ENCODE data around the gene SLC25A2.
A peak's percentile ranks its signal among the peaks of the same experiment; 100 is the strongest.
"Not testable (repeated sequence)": the region's sequence is repeated elsewhere in the genome, so short reads cannot be mapped to it uniquely, and the experiment has no call there.

Gene SLC25A2

DNA sequence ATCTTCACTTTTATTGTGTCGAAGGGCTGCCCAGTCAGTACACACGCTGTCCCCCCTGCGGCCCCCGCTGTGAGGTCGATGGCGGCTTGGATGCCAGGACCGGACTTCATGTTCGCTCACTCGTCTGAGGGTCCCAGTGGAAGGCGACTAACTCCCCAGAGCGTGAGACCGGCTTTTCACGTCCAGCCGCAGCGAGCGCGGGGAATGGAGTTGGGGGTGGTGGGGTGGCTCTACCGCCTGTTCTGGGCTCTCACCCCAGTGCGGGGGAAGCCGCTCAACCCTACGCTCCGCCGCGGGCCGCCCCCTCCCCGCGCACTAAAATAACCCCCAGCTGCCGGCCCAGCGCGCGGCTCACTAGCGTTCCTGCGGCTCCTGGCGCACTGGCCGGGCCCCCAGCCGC is at the start of gene SLC25A2:
SLC25A2 (minus strand) TSS at position 294 of the 400 bp plus-strand sequence; CDS start at position 110, 184 bp downstream.
- no peak for DNase-seq (ENCODE audit: low read depth)

DNA sequence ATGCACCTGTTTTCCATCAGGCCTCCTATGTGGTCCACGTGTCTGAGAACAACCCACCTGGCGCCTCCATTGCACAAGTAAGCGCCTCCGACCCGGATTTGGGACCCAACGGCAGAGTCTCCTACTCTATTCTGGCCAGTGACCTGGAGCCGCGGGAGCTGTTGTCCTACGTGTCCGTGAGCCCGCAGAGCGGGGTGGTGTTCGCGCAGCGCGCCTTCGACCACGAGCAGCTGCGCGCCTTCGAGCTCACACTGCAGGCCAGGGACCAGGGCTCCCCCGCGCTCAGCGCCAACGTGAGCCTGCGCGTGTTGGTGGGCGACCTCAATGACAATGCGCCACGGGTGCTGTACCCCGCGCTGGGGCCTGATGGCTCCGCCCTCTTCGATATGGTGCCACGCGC is 47.7 kb upstream of the SLC25A2 start:
- no peak for DNase-seq (ENCODE audit: low read depth)

DNA sequence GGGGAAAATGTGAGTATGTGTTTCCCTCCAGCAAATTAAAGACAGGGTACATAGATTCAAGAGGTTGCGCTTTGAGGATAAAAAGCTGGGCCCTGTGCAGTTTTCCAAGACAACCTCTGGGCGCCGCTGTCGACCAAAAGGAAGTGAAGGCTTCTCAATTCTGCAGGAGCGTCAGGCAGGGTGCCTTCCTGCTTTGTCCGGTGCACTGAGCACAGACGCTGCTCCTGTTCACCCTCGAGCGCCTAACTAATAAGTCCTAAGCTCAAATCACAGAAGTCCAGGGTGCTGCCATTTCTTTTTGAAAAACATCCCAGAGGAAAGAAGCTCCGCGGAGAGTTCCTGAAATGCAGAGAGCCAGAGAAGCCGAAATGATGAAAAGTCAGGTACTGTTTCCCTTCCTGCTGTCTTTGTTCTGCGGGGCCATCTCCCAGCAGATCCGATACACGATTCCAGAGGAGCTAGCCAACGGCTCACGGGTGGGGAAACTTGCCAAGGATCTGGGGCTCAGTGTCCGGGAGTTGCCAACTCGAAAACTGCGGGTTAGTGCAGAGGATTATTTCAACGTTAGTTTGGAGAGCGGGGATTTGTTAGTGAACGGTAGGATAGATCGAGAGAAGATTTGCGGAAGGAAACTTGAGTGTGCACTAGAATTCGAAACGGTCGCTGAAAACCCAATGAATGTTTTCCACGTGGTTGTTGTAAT is 46.2 kb upstream of the SLC25A2 start, which contains the start of gene PCDHGB1:
PCDHGB1 (plus strand) TSS at position 183 of the 703 bp plus-strand sequence; CDS start at position 345, 162 bp downstream.
- DNase-seq (ENCODE audit: low read depth), result no peak

DNA sequence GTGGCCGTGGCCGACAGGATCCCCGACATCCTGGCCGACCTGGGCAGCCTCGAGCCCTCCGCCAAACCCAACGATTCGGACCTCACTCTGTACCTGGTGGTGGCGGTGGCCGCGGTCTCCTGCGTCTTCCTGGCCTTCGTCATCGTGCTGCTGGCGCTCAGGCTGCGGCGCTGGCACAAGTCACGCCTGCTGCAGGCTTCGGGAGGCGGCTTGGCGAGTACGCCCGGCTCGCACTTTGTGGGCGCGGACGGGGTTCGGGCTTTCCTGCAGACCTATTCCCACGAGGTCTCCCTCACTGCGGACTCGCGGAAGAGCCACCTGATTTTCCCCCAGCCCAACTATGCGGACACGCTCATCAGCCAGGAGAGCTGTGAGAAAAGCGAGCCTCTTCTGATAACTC is 42.2 kb upstream of the SLC25A2 start:
- not testable (repeated sequence) for DNase-seq (ENCODE audit: low read depth)

DNA sequence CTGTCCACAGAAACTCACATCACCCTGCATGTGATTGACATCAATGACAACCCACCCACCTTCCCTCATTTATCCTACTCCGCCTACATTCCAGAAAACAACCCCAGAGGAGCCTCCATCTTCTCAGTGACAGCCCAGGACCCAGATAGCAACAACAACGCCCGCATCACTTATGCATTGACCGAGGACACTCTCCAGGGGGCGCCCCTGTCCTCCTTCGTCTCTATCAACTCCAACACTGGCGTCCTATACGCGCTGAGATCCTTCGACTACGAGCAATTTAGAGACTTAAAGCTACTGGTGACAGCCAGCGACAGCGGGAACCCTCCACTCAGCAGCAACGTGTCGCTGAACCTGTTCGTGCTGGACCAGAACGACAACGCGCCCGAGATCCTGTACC is 41.5 kb upstream of the SLC25A2 start:
- DNase-seq (ENCODE audit: low read depth), result no peak

DNA sequence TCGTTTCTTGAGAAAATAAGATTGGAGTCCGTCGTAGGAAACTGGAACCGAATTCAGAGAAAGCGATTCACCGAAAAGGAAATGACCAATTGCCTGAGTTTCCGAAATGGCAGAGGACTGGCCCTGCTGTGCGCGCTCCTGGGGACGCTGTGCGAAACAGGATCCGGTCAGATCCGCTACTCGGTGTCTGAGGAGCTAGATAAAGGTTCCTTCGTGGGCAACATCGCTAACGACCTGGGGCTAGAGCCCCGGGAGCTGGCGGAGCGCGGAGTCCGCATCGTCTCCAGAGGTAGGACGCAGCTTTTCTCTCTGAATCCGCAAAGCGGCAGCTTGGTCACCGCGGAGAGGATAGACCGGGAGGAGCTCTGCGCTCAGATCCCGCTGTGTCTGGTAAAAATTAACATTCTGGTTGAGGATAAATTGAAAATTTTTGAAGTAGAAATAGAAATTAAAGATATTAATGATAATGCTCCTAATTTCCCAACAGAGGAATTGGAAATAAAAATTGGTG is 40.2 kb upstream of the SLC25A2 start:
- DNase-seq (ENCODE audit: low read depth), result no peak

DNA sequence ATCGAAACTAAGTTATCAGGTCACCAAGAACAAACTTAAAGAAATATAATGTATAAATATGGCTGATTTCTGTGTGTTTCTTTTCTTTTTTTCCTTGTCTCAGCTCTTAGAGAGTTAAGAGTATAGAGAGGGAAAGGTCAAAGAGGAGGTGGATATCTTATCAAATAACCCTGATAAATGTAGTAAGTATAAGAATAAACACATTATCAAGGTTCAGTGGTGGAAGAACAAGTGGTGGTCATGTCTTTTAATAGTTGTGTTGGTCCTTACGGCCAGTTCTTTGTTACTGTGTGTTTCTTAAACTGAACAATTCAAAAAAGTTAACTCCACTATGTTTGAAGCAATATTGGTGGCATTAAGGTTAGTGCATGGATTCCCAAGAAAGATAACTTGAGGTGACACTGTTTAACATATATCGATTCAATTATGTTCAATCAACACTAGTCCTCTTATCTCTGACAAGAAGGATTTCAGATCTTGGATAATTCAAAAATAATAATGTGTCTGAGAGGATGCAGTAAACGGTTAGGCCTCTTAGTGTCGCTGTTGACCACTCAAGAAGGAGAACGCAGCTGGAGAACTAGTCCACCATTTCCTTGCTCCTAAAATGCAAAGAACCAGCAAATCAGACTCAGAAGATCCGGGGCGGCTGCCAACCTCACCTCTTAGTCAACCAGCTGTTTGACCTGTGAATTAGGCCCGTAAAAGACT is 39.5 kb upstream of the SLC25A2 start, which contains the start of gene PCDHGA3:
PCDHGA3 (plus strand) TSS at position 588 of the 711 bp plus-strand sequence. CDS start 205 bp downstream, outside the sequence.
- no peak for DNase-seq (ENCODE audit: low read depth)

DNA sequence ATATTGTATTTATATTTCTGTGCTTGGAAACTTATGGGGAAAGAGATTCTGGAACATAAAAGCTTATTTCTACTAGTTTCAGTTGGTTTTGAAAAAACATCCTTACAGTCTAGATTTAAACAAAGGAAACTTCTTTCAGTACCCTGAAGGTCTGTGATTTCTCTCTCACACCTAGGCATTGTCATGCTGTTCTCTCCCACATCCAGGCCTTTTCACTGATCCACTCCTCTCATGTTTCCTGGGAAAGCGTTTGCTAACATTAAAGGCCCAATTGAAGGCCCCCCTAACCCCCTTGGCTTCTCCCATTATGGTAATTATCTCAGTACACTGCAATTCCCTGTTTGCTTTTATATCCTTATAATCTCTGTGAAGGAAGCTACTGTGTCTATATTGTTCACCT is 38.9 kb upstream of the SLC25A2 start:
- DNase-seq (ENCODE audit: low read depth), result no peak

DNA sequence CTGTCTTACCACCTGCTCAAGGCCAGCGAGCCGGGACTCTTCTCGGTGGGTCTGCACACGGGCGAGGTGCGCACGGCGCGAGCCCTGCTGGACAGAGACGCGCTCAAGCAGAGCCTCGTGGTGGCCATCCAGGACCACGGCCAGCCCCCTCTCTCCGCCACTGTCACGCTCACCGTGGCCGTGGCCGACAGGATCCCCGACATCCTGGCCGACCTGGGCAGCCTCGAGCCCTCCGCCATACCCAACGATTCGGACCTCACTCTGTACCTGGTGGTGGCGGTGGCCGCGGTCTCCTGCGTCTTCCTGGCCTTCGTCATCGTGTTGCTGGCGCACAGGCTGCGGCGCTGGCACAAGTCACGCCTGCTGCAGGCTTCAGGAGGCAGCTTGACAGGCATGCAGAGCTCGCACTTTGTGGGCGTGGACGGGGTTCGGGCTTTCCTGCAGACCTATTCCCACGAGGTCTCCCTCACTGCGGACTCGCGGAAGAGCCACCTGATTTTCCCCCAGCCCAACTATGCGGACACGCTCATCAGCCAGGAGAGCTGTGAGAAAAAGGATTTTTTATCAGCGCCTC is 37.0 kb upstream of the SLC25A2 start:
- not testable (repeated sequence) for DNase-seq (ENCODE audit: low read depth)

DNA sequence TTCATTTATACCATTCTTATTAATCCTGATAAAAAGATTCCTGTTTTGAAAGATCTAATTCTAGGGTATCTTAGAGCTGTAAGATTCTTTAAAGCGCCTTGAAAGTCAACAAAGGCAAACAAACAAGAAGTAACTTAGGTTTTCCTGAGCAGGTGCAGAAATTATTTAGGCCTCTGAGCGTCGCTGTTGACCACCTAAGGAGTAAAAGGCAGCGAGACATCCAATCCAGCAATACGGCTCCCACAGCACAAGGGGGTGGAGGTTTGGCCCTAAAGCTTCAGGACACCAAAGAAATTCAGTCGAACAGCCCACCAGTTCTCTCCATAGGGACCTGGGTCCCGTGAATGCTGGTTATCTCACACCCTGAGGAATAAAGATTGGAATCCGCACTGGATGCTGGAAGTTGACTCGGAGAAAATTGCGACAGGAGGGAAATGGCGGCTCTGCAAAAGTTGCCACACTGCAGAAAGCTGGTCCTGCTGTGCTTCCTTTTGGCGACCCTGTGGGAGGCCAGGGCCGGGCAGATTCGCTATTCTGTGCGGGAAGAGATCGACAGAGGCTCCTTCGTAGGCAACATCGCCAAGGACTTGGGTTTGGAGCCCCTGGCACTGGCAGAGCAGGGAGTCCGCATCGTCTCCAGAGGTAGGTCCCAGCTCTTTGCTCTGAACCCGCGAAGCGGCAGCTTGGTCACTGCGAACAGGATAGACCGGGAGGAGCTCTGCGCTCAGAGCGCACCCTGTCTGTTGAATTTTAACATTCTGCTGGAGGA is 34.9 kb upstream of the SLC25A2 start, which contains the start of gene PCDHGA2:
PCDHGA2 (plus strand) TSS at position 223 of the 769 bp plus-strand sequence.
- DNase-seq (ENCODE audit: low read depth), result no peak

DNA sequence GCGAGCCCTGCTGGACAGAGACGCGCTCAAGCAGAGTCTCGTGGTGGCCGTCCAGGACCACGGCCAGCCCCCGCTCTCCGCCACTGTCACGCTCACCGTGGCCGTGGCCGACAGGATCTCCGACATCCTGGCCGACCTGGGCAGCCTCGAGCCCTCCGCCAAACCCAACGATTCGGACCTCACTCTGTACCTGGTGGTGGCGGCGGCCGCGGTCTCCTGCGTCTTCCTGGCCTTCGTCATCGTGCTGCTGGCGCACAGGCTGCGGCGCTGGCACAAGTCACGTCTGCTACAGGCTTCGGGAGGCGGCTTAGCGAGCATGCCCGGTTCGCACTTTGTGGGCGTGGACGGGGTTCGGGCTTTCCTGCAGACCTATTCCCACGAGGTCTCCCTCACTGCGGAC is 28.7 kb upstream of the SLC25A2 start:
- not testable (repeated sequence) for DNase-seq (ENCODE audit: low read depth)

DNA sequence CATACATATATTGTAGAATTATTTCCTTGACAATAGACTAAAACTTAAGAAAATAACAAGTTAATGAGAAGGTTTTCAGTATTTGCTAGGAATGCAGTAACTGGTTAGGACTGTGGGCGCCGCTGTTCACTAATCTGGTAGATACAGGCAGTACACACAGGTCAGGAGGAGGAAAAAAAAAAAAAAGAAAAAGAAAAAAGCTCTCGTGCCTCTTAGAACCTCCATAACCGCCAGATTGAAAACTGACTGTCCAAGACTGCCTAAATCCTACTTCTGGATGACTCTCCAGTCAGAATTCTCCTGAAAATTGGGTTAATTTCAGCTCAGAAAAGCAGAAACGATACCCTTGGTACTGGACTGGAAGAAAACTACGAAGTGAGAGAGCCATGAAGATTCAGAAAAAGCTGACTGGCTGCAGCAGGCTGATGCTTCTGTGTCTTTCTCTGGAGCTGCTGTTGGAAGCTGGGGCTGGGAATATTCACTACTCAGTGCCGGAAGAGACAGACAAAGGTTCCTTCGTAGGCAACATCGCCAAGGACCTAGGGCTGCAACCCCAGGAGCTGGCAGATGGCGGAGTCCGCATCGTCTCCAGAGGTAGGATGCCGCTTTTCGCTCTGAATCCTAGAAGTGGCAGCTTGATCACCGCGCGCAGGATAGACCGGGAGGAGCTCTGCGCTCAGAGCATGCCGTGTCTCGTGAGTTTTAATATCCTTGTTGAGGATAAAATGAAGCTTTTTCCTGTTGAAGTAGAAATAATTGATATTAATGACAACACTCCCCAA is 26.6 kb upstream of the SLC25A2 start, which contains the start of gene PCDHGA1:
PCDHGA1 (plus strand) TSS at position 216 of the 782 bp plus-strand sequence.
- no peak for DNase-seq (ENCODE audit: low read depth)

DNA sequence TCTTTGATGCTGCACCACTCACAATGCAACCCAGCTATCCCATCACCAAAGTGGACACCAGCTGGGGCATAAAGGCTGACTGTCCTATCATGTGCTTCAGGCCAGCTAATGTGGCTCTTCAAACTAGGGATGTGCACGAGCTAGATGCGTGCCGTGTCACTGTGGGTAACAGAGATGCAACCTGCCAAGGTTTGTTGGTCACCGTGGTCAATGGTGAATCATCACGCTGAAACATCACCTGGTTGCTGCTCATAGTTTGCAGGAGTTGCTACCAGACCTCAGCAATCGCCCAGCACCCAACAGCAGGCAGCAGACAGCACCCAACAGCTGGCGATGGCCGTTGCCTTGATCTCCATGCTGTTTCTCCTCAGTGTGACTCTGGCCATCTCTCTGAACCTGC is 24.4 kb upstream of the SLC25A2 start:
- no peak for DNase-seq (ENCODE audit: low read depth)

DNA sequence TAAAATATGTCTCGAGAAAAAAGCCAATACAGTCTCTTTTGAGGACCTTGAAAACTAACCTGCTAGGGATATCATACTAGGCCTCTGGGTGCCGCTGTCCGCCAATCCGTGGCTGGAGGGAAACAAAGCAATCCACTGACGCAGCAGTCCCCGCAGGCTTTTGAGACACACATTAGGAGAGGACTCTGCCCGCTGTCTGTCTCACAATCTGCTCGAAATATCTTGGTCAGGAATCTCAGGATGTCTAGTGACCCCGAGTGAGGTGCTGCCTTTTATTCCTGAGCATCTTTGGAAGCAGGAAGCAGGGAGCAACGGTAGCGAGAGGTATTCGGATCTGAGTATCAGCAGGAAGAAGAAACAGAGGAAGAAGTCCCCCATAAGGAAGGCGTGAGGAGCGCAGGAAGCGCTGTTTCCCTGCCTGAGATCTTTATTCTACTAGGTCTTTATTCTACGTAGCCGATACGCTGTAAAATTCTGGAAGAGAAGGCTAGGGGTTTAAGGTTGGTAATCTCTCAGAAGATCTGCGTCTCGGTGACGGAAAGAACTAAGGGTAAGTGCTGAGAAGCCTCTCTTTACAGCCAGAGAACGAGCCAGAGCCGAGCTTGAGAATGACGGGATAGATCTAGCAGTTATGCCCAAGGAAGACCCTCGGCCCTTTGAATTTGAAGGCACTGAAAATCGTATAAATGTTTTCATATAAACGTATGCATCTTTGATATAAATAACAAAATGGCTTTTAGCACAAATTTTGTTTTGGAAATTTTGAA is 22.4 kb upstream of the SLC25A2 start:
- DNase-seq (ENCODE audit: low read depth), result peak; percentile 51

DNA sequence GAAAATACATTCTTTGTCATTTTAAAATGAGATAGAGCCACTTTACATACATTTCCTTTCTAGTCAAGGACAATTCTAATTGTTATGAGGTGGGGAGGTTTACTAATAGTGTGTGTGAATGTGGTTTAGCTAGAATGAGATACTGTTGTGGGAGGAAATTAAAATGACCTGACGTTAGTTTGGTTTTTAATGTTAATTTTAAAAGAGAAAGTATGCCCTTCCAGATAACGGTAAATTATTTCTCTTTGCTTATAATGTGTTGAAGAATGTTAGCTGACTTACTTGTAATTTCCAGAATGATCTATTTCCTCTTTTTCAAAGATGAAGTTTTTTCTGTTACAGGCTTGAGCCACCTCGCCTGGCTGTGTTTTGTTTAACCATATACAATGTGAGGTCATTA is 18.4 kb upstream of the SLC25A2 start:
- no peak for DNase-seq (ENCODE audit: low read depth)

DNA sequence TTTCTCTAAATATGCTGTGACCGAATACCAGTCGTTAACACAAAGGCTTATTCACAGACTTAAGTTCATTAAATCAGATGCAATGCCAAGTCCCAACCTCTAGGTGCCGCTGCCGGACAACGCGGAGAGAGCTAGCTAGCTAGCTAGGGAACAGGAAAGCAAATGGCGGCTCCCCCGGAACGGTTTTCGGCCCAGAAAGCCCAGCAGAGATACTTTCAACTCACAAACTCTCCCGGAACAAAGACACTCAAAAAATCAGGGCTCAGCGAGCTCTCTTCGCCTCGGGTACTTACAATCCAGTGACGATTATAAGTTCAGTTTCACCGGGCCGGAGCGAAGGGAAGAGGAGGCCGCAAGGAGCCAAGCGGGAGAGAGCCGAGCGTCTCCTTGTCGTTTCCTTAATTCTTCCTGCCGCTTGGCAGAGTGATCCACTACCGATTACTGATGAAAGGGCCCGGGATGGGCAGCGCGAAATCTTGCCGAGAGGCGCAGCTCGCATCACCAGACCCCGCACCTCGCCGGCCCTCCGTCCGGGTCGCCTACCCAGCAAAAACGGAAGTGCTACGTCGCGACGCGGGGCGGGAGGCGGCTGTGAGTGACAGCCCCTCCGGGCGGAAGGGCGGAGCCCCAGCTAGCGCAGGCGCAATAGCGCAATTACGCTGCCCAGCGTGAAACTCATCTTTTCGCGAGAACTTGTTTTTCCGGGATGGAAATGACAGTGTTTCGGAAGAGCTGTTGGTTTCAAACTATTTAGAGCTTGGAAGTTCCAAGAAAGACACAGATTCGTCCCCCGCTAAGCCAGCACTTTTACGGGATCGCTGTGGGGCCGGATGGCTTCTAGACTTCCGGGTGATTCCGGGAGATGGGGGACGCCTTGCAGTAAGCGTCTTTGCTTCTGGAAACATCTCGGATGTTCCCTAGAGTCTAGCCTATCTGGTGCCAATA is 16.6 kb upstream of the SLC25A2 start, which contains the start of gene TAF7:
TAF7 (minus strand) TSS at position 560 of the 945 bp plus-strand sequence. CDS start 740 bp downstream, outside the sequence.
- peak; percentile 90 for DNase-seq (ENCODE audit: low read depth)

DNA sequence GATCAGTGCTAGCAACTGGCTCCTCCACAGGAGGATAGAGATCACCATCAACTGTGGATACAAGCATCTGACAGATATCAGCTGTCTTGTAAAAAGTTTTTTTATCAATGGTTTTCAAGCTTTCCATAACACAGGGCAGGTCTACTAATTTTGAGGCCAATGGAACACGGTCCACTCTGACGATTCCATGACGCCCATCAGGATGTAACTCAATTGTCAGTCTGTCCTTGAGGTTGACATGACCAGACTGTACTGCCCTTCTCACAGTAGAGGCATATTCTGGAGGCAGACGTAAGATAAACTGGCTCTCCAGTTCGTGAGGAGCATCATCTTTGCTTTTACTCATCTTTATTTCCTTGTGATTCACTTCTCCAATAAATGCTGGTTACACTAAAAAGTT is 15.8 kb upstream of the SLC25A2 start:
- DNase-seq (ENCODE audit: low read depth), result no peak

DNA sequence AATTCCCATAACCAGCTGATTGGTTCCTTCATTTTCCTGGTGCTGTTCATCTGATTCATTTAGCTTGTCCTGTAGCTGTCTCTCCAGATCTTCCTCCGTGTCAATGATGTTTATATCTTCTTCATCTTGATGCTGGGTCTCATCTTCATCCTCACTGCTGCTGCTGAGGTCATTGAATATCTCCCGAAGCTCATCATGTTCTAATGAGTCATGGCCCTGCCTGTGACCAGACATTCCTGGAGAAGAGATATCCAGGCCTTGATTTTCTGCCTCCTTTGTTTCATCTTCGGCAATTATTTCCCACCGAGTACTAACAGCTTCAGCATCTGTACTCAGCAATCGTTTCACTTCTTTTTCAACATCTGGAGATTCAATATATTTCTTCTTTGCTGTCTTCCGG is 15.4 kb upstream of the SLC25A2 start:
- DNase-seq (ENCODE audit: low read depth), result no peak

DNA sequence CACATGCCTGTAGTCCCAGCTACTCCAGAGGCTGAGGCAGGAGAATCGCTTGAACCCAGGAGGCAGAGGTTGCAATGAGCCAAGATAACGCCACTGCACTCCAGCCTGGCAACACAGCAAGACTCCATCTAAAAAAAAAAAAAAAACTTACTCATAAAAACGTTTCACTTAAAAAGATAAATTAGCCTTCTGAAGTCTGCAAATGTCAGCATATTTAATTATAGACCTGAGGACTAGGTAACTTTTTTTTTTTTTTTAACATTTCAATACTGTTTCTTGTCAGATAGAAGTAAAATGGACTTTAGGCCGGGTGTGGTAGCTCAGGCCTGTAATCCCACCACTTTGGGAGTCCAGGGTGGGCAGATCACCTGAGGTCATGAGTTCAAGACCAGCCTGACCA is 13.1 kb upstream of the SLC25A2 start:
- not testable (repeated sequence) for DNase-seq (ENCODE audit: low read depth)
